ENCODE measurements around the gene NEK8. TPM values are rescaled to one million over a fixed set of nuclear protein-coding genes. Genes with fewer than 3 reads are reported as not detected.
A peak's percentile ranks its signal among the peaks of the same experiment; 100 is the strongest.

Gene NEK8
- total RNA-seq, 1 donor from 2014 or later = 6.7 TPM

- peaks cover 64% of the 10 kb centered on the region for H3K36me3 Mint-ChIP-seq (ENCODE audit: low read depth, unreplicated experiment)
- H3K4me1 Mint-ChIP-seq (ENCODE audit: unreplicated experiment) = no peaks in the 10 kb centered on the region
- TF ChIP-seq, protein P1, sequence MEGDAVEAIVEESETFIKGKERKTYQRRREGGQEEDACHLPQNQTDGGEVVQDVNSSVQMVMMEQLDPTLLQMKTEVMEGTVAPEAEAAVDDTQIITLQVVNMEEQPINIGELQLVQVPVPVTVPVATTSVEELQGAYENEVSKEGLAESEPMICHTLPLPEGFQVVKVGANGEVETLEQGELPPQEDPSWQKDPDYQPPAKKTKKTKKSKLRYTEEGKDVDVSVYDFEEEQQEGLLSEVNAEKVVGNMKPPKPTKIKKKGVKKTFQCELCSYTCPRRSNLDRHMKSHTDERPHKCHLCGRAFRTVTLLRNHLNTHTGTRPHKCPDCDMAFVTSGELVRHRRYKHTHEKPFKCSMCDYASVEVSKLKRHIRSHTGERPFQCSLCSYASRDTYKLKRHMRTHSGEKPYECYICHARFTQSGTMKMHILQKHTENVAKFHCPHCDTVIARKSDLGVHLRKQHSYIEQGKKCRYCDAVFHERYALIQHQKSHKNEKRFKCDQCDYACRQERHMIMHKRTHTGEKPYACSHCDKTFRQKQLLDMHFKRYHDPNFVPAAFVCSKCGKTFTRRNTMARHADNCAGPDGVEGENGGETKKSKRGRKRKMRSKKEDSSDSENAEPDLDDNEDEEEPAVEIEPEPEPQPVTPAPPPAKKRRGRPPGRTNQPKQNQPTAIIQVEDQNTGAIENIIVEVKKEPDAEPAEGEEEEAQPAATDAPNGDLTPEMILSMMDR (IDR thresholded peaks at IDR 0.05; ENCODE audit: unreplicated experiment) = no peak
Measured at GRCh38 chr17:28686296-28686695, 42.3 kb upstream of the NEK8 start.

DNA sequence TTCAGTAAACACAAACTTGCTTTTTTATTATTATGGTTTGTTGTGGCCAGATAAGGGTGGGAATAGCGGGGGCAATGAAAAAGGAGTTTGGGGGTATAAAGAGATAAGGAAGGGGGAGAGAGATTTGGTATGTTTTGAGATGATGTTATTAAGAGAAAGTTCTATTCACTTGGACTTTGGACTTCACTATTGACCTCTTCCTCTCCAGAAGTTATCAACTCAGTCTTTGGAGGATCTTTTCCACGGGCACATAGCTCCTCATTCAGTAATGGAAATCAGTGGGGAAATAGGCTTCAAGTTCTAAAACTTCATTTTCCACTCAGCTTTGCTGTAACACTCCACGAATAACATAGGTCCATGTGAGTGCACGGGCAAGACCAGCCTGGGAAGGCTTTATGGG lies 40.1 kb upstream of the NEK8 start:
- peaks cover 4% of the 10 kb centered on the region for H3K27me3 Mint-ChIP-seq (ENCODE audit: unreplicated experiment)
- peaks cover 51% of the 10 kb centered on the region for H3K36me3 Mint-ChIP-seq (ENCODE audit: low read depth, unreplicated experiment)
- H3K9me3 Mint-ChIP-seq (ENCODE audit: unreplicated experiment) = no peaks in the 10 kb centered on the region
- no peak overlapping the region for H3K27ac Mint-ChIP-seq (ENCODE audit: unreplicated experiment)
- DNase-seq (ENCODE audit: low spot score) = no peak
- TF ChIP-seq, protein P1 (IDR thresholded peaks at IDR 0.05; ENCODE audit: unreplicated experiment) = no peak
- no peaks in the 10 kb centered on the region for H3K4me1 Mint-ChIP-seq (ENCODE audit: unreplicated experiment)
- H3K4me3 Mint-ChIP-seq (ENCODE audit: unreplicated experiment) = no peak overlapping the region

More at GRCh38 chr17:28686296-28686695, 42.3 kb upstream of the NEK8 start:
- peaks cover 4% of the 10 kb centered on the region for H3K27me3 Mint-ChIP-seq (ENCODE audit: unreplicated experiment)
- no peak for DNase-seq (ENCODE audit: low spot score)
- no peaks in the 10 kb centered on the region for H3K9me3 Mint-ChIP-seq (ENCODE audit: unreplicated experiment)
- H3K4me3 Mint-ChIP-seq (ENCODE audit: unreplicated experiment) = peak overlapping the region; percentile 67
- H3K27ac Mint-ChIP-seq (ENCODE audit: unreplicated experiment) = no peak overlapping the region

- TF ChIP-seq, protein P1 (IDR thresholded peaks at IDR 0.05; ENCODE audit: unreplicated experiment) = no peak
- peaks cover 51% of the 10 kb centered on the region for H3K36me3 Mint-ChIP-seq (ENCODE audit: low read depth, unreplicated experiment)
- H3K27ac Mint-ChIP-seq (ENCODE audit: unreplicated experiment) = no peak overlapping the region
- no peaks in the 10 kb centered on the region for H3K9me3 Mint-ChIP-seq (ENCODE audit: unreplicated experiment)
- H3K27me3 Mint-ChIP-seq (ENCODE audit: unreplicated experiment) = peaks cover 4% of the 10 kb centered on the region
- no peak for DNase-seq (ENCODE audit: low spot score)
- peak overlapping the region; percentile 31 for H3K4me3 Mint-ChIP-seq (ENCODE audit: unreplicated experiment)
- H3K4me1 Mint-ChIP-seq (ENCODE audit: unreplicated experiment) = no peaks in the 10 kb centered on the region
Measured at GRCh38 chr17:28689011-28689410, 39.6 kb upstream of the NEK8 start.

DNA sequence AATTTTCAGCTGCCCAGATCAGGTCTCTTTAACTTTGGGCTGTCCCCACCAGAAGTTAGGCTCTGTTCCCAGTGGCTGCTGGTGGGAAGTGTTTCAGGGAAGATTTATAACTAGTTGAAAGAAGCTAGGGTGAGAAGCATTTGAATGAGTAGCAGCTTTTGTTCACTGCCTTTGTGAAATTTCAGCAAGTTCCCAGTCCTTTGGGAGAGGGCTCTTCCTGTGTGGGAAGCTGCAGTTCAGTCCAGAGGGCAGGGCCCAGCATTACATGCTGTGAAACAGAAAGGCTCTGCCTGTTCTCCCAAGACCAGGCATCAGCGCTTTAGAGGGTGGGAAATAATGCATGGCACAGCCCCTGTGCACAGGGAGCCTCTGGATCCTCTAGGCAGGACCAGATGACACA lies 34.7 kb upstream of the NEK8 start:
- Mint-ChIP-seq H3K4me1 (ENCODE audit: unreplicated experiment) (peaks cover 3% of the 10 kb centered on the region), H3K27me3 (ENCODE audit: unreplicated experiment) (peaks cover 3% of the 10 kb centered on the region), H3K9me3 (ENCODE audit: unreplicated experiment) (no peaks in the 10 kb centered on the region), H3K36me3 (ENCODE audit: low read depth, unreplicated experiment) (peaks cover 54% of the 10 kb centered on the region), H3K4me3 (ENCODE audit: unreplicated experiment) (no peak overlapping the region), H3K27ac (ENCODE audit: unreplicated experiment) (no peak overlapping the region)
- TF ChIP-seq, protein P1 (IDR thresholded peaks at IDR 0.05; ENCODE audit: unreplicated experiment) = no peak
- no peak for DNase-seq (ENCODE audit: low spot score)

- DNase-seq (ENCODE audit: low spot score) = no peak
- Mint-ChIP-seq H3K4me1 (ENCODE audit: unreplicated experiment) (peaks cover 12% of the 10 kb centered on the region), H3K27me3 (ENCODE audit: unreplicated experiment) (peaks cover 7% of the 10 kb centered on the region), H3K36me3 (ENCODE audit: low read depth, unreplicated experiment) (peaks cover 79% of the 10 kb centered on the region), H3K9me3 (ENCODE audit: unreplicated experiment) (no peaks in the 10 kb centered on the region), H3K4me3 (ENCODE audit: unreplicated experiment) (peak overlapping the region; percentile 57), H3K27ac (ENCODE audit: unreplicated experiment) (peak overlapping the region; percentile 30)
- TF ChIP-seq, protein P1 (IDR thresholded peaks at IDR 0.05; ENCODE audit: unreplicated experiment) = no peak
Measured at GRCh38 chr17:28698253-28698941, 30.2 kb upstream of the NEK8 start.
